RWPE1 (cell line): ENCODE data around the gene PSMB2.

Source experiments
- CTCF ChIA-PET: fragments of 350-600 bp; sonication (Branson Sonifier 250); formaldehyde crosslinking; extraction: SDS; loops from one replicate; lab custom pipeline; 2021; lab: Yijun Ruan, JAX
- POLR2A ChIA-PET: fragments of 400-600 bp; formaldehyde crosslinking; extraction: SDS; loops from one replicate; lab custom pipeline; 2020; ENCODE audit warnings: antibody characterized with exemption; ENCODE audit not compliant: low non-redundant PET; lab: Yijun Ruan, JAX
- DNase-seq: peaks from one replicate; pipeline ENCODE4 v3.0.0; 2012; ENCODE audit warnings: low spot score
- H3K27ac ChIP-seq: fragments of 450-650 bp; 2 replicates; pipeline ENCODE4 v1.5.1; 2017
- TF ChIP-seq, protein P1 (sequence below): fragments of 450-650 bp; conservative IDR thresholded peaks from 2 replicates; pipeline ENCODE4 v1.5.1; 2017; ENCODE audit warnings: low read depth, mild to moderate bottlenecking

Gene PSMB2

DNA sequence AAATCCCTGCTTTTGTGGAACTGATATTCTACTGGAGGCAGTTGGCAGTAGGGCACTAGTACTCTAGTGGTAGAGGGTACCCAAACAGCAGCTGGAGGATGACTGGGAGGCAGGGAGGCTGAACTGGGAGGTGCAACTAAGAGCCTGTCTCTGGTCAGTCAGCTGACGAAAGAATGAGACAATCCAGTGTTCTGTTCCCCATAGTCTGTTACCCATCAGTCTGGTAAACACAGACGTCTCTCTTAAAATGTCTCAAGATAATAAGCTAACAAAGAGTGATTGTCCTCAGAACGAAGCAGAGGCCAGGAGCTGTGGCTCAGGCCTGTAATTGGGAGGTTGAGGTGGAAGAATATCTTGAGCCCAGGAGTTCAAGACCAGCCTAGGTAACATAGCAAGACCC, 37.9 kb downstream of the PSMB2 start:
- no peak overlapping the region for H3K27ac ChIP-seq
- ChIA-PET CTCF (no interaction called here), POLR2A (no interaction called here)
- TF ChIP-seq, protein P1, sequence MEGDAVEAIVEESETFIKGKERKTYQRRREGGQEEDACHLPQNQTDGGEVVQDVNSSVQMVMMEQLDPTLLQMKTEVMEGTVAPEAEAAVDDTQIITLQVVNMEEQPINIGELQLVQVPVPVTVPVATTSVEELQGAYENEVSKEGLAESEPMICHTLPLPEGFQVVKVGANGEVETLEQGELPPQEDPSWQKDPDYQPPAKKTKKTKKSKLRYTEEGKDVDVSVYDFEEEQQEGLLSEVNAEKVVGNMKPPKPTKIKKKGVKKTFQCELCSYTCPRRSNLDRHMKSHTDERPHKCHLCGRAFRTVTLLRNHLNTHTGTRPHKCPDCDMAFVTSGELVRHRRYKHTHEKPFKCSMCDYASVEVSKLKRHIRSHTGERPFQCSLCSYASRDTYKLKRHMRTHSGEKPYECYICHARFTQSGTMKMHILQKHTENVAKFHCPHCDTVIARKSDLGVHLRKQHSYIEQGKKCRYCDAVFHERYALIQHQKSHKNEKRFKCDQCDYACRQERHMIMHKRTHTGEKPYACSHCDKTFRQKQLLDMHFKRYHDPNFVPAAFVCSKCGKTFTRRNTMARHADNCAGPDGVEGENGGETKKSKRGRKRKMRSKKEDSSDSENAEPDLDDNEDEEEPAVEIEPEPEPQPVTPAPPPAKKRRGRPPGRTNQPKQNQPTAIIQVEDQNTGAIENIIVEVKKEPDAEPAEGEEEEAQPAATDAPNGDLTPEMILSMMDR, result no peak
- no peak for DNase-seq

DNA sequence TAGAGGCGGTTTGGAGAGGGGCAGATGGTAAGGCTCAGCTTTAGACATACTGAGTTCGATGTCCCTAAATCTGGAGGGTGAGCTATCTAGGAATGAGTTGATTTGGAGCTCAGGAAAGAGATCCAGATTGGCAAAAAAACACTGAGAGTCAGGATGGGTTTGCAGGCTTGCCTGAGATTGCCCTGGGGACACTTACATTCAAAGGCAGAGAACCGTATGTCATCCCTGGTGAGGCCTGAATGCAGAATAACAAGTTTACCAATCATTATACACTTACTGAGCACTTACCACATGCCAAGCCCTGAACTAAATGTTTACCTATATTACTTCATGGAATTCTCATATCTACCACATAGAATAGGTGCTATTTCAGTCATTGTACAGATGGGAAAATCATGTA, 40.7 kb downstream of the PSMB2 start:
- CTCF ChIA-PET, result no interaction called here
- TF ChIP-seq, protein P1, result no peak
- DNase-seq, result no peak
- no peak overlapping the region for H3K27ac ChIP-seq
- POLR2A ChIA-PET, result no interaction called here

DNA sequence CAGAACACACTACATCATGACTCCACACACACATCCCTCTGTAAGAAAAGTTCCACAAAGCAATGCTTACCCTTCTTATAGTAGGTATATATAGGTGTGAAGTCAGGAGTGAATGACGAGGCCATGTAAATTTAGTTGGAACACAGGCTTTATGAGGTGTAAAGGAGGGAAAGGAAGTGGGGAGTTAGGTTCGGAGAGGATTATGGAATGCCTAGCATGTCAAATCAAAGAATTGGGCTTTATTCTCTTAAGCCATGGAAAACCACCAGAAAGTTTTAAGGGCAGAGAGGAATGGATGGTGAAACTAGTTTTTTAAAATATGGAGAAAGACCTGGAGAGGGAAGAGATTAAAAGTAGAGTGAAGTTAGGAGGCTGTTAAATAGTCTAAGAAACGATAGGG, 41.9 kb downstream of the PSMB2 start:
- POLR2A ChIA-PET, result no interaction called here
- CTCF ChIA-PET, result interaction anchor here (1.1 to 1.5 kb wide), 2 partner anchors 116 to 128 kb away, joined by 3 to 4 read pairs; no protein-coding TSS in a partner anchor
- no peak for DNase-seq
- no peak overlapping the region for H3K27ac ChIP-seq
- TF ChIP-seq, protein P1, result no peak

DNA sequence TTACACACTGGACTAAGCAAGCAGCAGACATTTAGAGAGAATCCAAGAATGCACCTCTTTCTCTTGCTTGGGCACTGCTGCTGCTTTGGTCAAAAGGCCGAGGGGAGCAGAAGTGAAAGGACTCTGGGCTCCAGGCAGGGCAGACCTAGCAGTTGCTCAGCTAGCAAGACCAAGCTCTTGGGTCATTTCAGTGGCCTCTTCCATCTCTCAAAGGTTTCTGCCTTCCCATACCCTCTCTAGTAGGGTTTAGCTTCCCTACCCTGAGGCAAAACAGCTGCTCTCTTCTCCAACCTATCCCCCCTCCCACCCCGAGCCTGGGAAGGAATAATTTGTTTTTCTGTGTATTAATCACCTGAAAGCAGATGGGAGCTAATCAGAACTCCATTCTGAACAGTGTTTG, 42.4 kb downstream of the PSMB2 start:
- no peak overlapping the region for H3K27ac ChIP-seq
- no peak for DNase-seq
- CTCF ChIA-PET, result interaction anchor here (1.1 to 1.5 kb wide), 2 partner anchors 116 to 128 kb away, joined by 3 to 4 read pairs; no protein-coding TSS in a partner anchor
- TF ChIP-seq, protein P1, result no peak
- POLR2A ChIA-PET, result no interaction called here

DNA sequence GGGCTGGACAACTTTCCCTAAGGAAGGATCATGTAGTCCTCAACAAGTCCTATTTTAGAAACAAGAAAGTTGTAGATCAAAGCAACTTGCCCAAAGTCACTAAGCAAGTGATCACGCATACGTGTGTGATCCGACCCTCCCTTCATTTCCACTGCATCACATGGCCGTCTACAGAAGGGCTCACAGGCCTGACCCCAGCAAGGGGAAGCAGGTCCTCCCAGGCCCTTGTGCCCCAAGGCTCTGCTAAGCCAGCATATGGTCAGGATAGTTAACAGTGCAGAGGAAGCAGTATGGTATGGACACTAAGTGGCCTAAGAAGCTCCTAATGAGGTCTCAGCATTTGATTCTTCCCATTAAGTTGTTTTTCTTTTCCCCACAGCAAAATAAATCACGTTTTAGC, 43.5 kb downstream of the PSMB2 start:
- H3K27ac ChIP-seq, result no peak overlapping the region
- DNase-seq, result no peak
- TF ChIP-seq, protein P1, result no peak
- CTCF ChIA-PET, result no interaction called here
- POLR2A ChIA-PET, result no interaction called here

DNA sequence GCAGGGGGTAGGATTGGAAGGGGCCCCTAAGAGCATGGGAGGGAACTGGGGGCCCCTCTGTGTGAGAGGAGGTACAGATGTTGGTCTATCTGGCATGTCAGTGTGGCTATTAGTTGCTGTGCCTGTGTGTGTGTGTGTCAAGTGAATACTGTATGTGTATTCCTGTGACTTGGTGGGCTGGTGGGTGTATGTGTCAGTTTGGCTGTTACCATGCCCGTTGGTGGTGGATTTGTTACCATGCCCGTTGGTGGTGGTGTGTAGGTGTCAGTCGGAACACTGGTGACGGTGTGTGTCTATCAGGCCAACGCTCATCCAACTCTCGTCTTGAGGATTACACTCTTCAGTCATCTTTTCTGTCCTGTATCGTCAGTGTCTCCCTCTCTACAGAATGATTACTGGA, 45.6 kb downstream of the PSMB2 start:
- ChIA-PET POLR2A (no interaction called here), CTCF (no interaction called here)
- no peak overlapping the region for H3K27ac ChIP-seq
- TF ChIP-seq, protein P1, result no peak
- DNase-seq, result no peak
